ENCODE data around the gene SSR4. TPM values are rescaled to one million over a fixed set of nuclear protein-coding genes. Genes with fewer than 3 reads are reported as not detected.

Gene SSR4
- total RNA-seq, 4 donors from 2014 or later, result 177 to 359 (median 279) TPM

- 96 to 100% methylated on average over 1 to 4 of the region's 15 CpGs for WGBS, 2 donors
- intact Hi-C loops (cut with DNase I), result no loop called here
- Histone ChIP-seq H3K9me3 (no peaks in the 10 kb centered on the region), H3K27ac (no peak overlapping the region), H3K4me1 (peaks cover 0 to 14% of the 10 kb centered on the region in 2 donors), H3K4me3 (replicated peaks in 1 of 3) (no peak overlapping the region), H3K27me3 (no peaks in the 10 kb centered on the region), H3K36me3 (peaks cover 3 to 4% of the 10 kb centered on the region in 2 donors)
- no peak for DNase-seq
- TF ChIP-seq CTCF (IDR thresholded peaks at IDR 0.05) (no peak), POLR2A (IDR thresholded peaks at IDR 0.05) (no peak)
These were observed 3.0 kb downstream of the SSR4 start for GRCh38 chrX:153797415-153798015.

- peaks cover 3 to 4% of the 10 kb centered on the region in 2 donors for H3K36me3 ChIP-seq
- intact Hi-C loops (cut with DNase I), result no loop called here
- H3K9me3 ChIP-seq, result no peaks in the 10 kb centered on the region
- no peak overlapping the region for H3K4me3 ChIP-seq (replicated peaks in 1 of 3)
- no peak for DNase-seq
- H3K27ac ChIP-seq, result no peak overlapping the region
- TF ChIP-seq POLR2A (IDR thresholded peaks at IDR 0.05) (no peak), CTCF (IDR thresholded peaks at IDR 0.05) (no peak)
- peaks cover 0 to 8% of the 10 kb centered on the region in 2 donors for H3K4me1 ChIP-seq
- WGBS, 2 donors, result 96% methylated on average over 3 of the region's 5 CpGs; no CpG with 5 or more reads in 1 of the 2 donors
- no peaks in the 10 kb centered on the region for H3K27me3 ChIP-seq
These were observed 4.9 kb downstream of the SSR4 start for GRCh38 chrX:153799326-153799725.

- DNase-seq, result no peak
- intact Hi-C loops (cut with DNase I), result no loop called here
- H3K27ac ChIP-seq, result no peak overlapping the region
These were observed 5.8 kb downstream of the SSR4 start for GRCh38 chrX:153800177-153800722.

GRCh38 chrX:153800746-153801145, 6.3 kb downstream of the SSR4 start:
- intact Hi-C loops (cut with DNase I), result no loop called here
- Histone ChIP-seq H3K9me3 (no peaks in the 10 kb centered on the region), H3K27me3 (no peaks in the 10 kb centered on the region), H3K27ac (no peak overlapping the region), H3K36me3 (peaks cover 3 to 4% of the 10 kb centered on the region in 2 donors), H3K4me3 (replicated peaks in 1 of 3) (no peak overlapping the region), H3K4me1 (peaks cover 0 to 4% of the 10 kb centered on the region in 2 donors)
- 86 to 95% methylated on average over 4 to 7 of the region's 7 CpGs for WGBS, 2 donors
- no peak for TF ChIP-seq POLR2A (IDR thresholded peaks at IDR 0.05)
- TF ChIP-seq CTCF (IDR thresholded peaks at IDR 0.05), result no peak
- DNase-seq, result no peak

More at GRCh38 chrX:153800177-153800722, 5.8 kb downstream of the SSR4 start:
- no peaks in the 10 kb centered on the region for H3K9me3 ChIP-seq
- no peak for TF ChIP-seq CTCF (IDR thresholded peaks at IDR 0.05)
- no peak for TF ChIP-seq POLR2A (IDR thresholded peaks at IDR 0.05)
- H3K36me3 ChIP-seq, result peaks cover 3 to 4% of the 10 kb centered on the region in 2 donors
- 33% methylated on average over 1 of the region's 16 CpGs; no CpG with 5 or more reads in 1 of the 2 donors for WGBS, 2 donors
- H3K4me3 ChIP-seq (replicated peaks in 1 of 3), result no peak overlapping the region
- no peaks in the 10 kb centered on the region for H3K27me3 ChIP-seq
- peaks cover 0 to 8% of the 10 kb centered on the region in 2 donors for H3K4me1 ChIP-seq

- Histone ChIP-seq H3K4me1 (no peaks in the 10 kb centered on the region), H3K27ac (no peak overlapping the region), H3K27me3 (no peaks in the 10 kb centered on the region), H3K4me3 (replicated peaks in 1 of 3) (no peak overlapping the region), H3K36me3 (peaks cover 3 to 4% of the 10 kb centered on the region in 2 donors), H3K9me3 (no peaks in the 10 kb centered on the region)
- WGBS, 2 donors, result no CpG with 5 or more reads among the region's 8 CpGs
- intact Hi-C loops (cut with DNase I), result no loop called here
- no peak for DNase-seq
- TF ChIP-seq CTCF (IDR thresholded peaks at IDR 0.05) (no peak), POLR2A (IDR thresholded peaks at IDR 0.05) (no peak)
These were observed 7.2 kb downstream of the SSR4 start for GRCh38 chrX:153801669-153802068.

All from thyroid gland (tissue), 4 donors.